ENCODE data around the gene BAZ1B. TPM values are rescaled to one million over a fixed set of nuclear protein-coding genes. Genes with fewer than 3 reads are reported as not detected.
"Not testable (repeated sequence)": the region's sequence is repeated elsewhere in the genome, so short reads cannot be mapped to it uniquely, and the experiment has no call there.

The BAZ1B gene
- total and polyA plus RNA-seq, 4 donors, result 19.9 to 65.0 (median 32.9) TPM

DNA sequence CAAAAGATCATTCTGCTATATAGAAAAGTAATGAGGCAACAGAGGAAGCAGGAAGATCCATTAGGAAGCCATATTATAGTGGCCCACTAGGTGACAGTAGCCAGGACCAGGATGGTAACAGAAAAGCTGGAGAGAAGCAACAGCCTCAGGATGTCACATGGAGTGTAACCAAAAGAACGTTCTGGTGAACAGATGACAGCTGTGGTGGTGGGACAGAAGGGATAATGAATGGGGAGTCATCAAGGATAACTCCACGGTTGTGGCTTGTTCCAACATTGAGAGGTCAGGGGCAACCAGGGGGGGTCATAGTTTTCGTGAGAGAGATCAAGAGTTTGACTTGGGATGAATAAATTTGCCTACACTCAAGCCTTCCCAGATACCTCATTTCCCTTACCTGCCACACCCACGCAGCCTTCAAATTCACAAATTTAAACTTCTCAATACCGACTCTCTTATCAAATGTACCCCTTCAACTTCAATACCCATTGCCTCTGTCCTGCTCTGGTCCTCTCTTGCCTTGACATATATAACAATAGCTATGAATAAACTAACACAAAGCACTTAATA, 47.0 kb upstream of the BAZ1B start:
- H3K4me1 ChIP-seq (ENCODE audit: control insufficient read depth in 5 of 5, insufficient read depth in 5 of 5, low read length in 5 of 5), result peaks cover 0 to 2% (median 0%) of the 10 kb centered on the region in 5 donors
- no peak for TF ChIP-seq CTCF (IDR thresholded peaks at IDR 0.05; ENCODE audit: control extremely low read depth, extremely low read depth)
- H3K9ac ChIP-seq (ENCODE audit: insufficient read depth in 1 of 2, low read length in 2 of 2), result no peak overlapping the region
- H3K36me3 ChIP-seq (ENCODE audit: control insufficient read depth in 4 of 4, insufficient read depth in 4 of 4, low read length in 4 of 4), result peaks cover 28 to 38% (median 32%) of the 10 kb centered on the region in 4 donors
- H3K4me3 ChIP-seq, result no peak overlapping the region
- no peaks in the 10 kb centered on the region for H3K27me3 ChIP-seq (ENCODE audit: control insufficient read depth in 3 of 3, insufficient read depth in 3 of 3, low read length in 2 of 3)
- H3K9me3 ChIP-seq (ENCODE audit: control insufficient read depth in 4 of 4, insufficient read depth in 3 of 4, low read length in 3 of 4), result no peaks in the 10 kb centered on the region
- ATAC-seq (ENCODE audit: insufficient read depth, low FRiP score) (no peak), DNase-seq (no peak)
- 77 to 84% methylated on average over 5 of the region's 5 CpGs for whole genome bisulfite sequencing, 2 donors
- no peak overlapping the region for H3K27ac ChIP-seq (ENCODE audit: low read depth in 1 of 2, low read length in 1 of 2)

- DNase-seq, result no peak
- peaks cover 18 to 28% (median 22%) of the 10 kb centered on the region in 4 donors for H3K36me3 ChIP-seq (ENCODE audit: control insufficient read depth in 4 of 4, insufficient read depth in 4 of 4, low read length in 4 of 4)
- no peaks in the 10 kb centered on the region for H3K9me3 ChIP-seq (ENCODE audit: control insufficient read depth in 4 of 4, insufficient read depth in 3 of 4, low read length in 3 of 4)
- H3K27me3 ChIP-seq (ENCODE audit: control insufficient read depth in 3 of 3, insufficient read depth in 3 of 3, low read length in 2 of 3), result no peaks in the 10 kb centered on the region
- ATAC-seq (ENCODE audit: insufficient read depth, low FRiP score), result no peak
- WGBS, 2 donors, result 75 to 77% methylated on average over 12 of the region's 12 CpGs
- H3K27ac ChIP-seq (ENCODE audit: low read depth in 1 of 2, low read length in 1 of 2), result no peak overlapping the region
- peaks cover 0 to 2% (median 0%) of the 10 kb centered on the region in 5 donors for H3K4me1 ChIP-seq (ENCODE audit: control insufficient read depth in 5 of 5, insufficient read depth in 5 of 5, low read length in 5 of 5)
- TF ChIP-seq CTCF (IDR thresholded peaks at IDR 0.05; ENCODE audit: control extremely low read depth, extremely low read depth), result no peak
- H3K9ac ChIP-seq (ENCODE audit: insufficient read depth in 1 of 2, low read length in 2 of 2), result no peak overlapping the region
- no peak overlapping the region for H3K4me3 ChIP-seq
Observed at GRCh38 chr7:73567846-73568685, 46.0 kb upstream of the BAZ1B start.

GRCh38 chr7:73567140-73567539, 45.0 kb upstream of the BAZ1B start:
- no peak overlapping the region for H3K27ac ChIP-seq (ENCODE audit: low read depth in 1 of 2, low read length in 1 of 2)
- H3K9ac ChIP-seq (ENCODE audit: insufficient read depth in 1 of 2, low read length in 2 of 2), result no peak overlapping the region
- TF ChIP-seq CTCF (IDR thresholded peaks at IDR 0.05; ENCODE audit: control extremely low read depth, extremely low read depth), result no peak
- WGBS, 2 donors, result 91 to 96% methylated on average over 4 of the region's 4 CpGs
- H3K27me3 ChIP-seq (ENCODE audit: control insufficient read depth in 3 of 3, insufficient read depth in 3 of 3, low read length in 2 of 3), result no peaks in the 10 kb centered on the region
- H3K9me3 ChIP-seq (ENCODE audit: control insufficient read depth in 4 of 4, insufficient read depth in 3 of 4, low read length in 3 of 4), result no peaks in the 10 kb centered on the region
- H3K36me3 ChIP-seq (ENCODE audit: control insufficient read depth in 4 of 4, insufficient read depth in 4 of 4, low read length in 4 of 4), result peaks cover 10 to 19% (median 13%) of the 10 kb centered on the region in 4 donors
- no peak for ATAC-seq (ENCODE audit: insufficient read depth, low FRiP score)
- H3K4me1 ChIP-seq (ENCODE audit: control insufficient read depth in 5 of 5, insufficient read depth in 5 of 5, low read length in 5 of 5), result peaks cover 0 to 2% (median 0%) of the 10 kb centered on the region in 5 donors
- no peak overlapping the region for H3K4me3 ChIP-seq
- no peak for DNase-seq

GRCh38 chr7:73566431-73566830, 44.3 kb upstream of the BAZ1B start:
- not testable (repeated sequence) for H3K4me3 ChIP-seq; H3K4me1 ChIP-seq (ENCODE audit: control insufficient read depth in 5 of 5, insufficient read depth in 5 of 5, low read length in 5 of 5); DNase-seq; H3K9me3 ChIP-seq (ENCODE audit: control insufficient read depth in 4 of 4, insufficient read depth in 3 of 4, low read length in 3 of 4); H3K9ac ChIP-seq (ENCODE audit: insufficient read depth in 1 of 2, low read length in 2 of 2); ATAC-seq (ENCODE audit: insufficient read depth, low FRiP score); H3K27me3 ChIP-seq (ENCODE audit: control insufficient read depth in 3 of 3, insufficient read depth in 3 of 3, low read length in 2 of 3); H3K27ac ChIP-seq (ENCODE audit: low read depth in 1 of 2, low read length in 1 of 2)
- peaks cover 10 to 16% (median 12%) of the 10 kb centered on the region in 4 donors for H3K36me3 ChIP-seq (ENCODE audit: control insufficient read depth in 4 of 4, insufficient read depth in 4 of 4, low read length in 4 of 4)
